Uterus (tissue), 4 donors: ENCODE results near the gene NKAPL. TPM values are rescaled to one million over a fixed set of nuclear protein-coding genes. Genes with fewer than 3 reads are reported as not detected.

Experiments used
- DNase-seq, 2 donors: peaks; one replicate each; pipeline ENCODE4 v3.0.0-alpha.2; 2019 to 2020
- H3K27ac ChIP-seq, 2 donors: fragments of 200-600 bp; sonication (generic); 1 replicate in 1 of 2; 2 replicates in 1 of 2; pipeline ENCODE4 v1.5.1; 2016 to 2018
- H3K27me3 ChIP-seq, 2 donors: fragments of 200-600 bp; sonication (generic); one replicate each; pipeline ENCODE4 v1.5.1; 2018 to 2019; ENCODE audit warnings: control low read depth in 1 of 2
- H3K36me3 ChIP-seq, 2 donors: fragments of 200-600 bp; sonication (generic); one replicate each; pipeline ENCODE4 v1.5.1; 2019; ENCODE audit warnings: control low read depth in 1 of 2
- H3K4me1 ChIP-seq, 2 donors: fragments of 200-600 bp; sonication (generic); one replicate each; pipeline ENCODE4 v1.5.1; 2018 to 2019; ENCODE audit warnings: control low read depth in 1 of 2
- H3K4me3 ChIP-seq, 2 donors: fragments of 200-600 bp; sonication (generic); 1 replicate in 1 of 2; 2 replicates in 1 of 2; pipeline ENCODE4 v1.5.1; 2018 to 2019; ENCODE audit warnings: mild to moderate bottlenecking in 1 of 2
- H3K9me3 ChIP-seq, 2 donors: fragments of 200-600 bp; sonication (generic); one replicate each; pipeline ENCODE4 v1.5.1; 2019; ENCODE audit warnings: control low read depth in 1 of 2
- CTCF ChIP-seq, 4 experiments: fragments of 200-600 bp in 2 of 4; fragments of 450-650 bp in 2 of 4; sonication (generic) in 2 of 4; IDR thresholded peaks; one replicate each; pipeline ENCODE4 v1.5.1; 2016 to 2019; ENCODE audit warnings: antibody characterized with exemption in 4 of 4, mild to moderate bottlenecking in 2 of 4, moderate library complexity in 1 of 4
- POLR2A ChIP-seq, 2 donors: fragments of 450-650 bp; IDR thresholded peaks; one replicate each; pipeline ENCODE4 v1.6.1; 2016; ENCODE audit warnings: antibody characterized with exemption in 2 of 2, mild to moderate bottlenecking in 1 of 2, moderate library complexity in 1 of 2
- intact Hi-C: fragments of 100-400 bp; cut with DNase I; formaldehyde crosslinking; loops from one replicate; pipeline ENCODE4 v1.15.1; 2023; ENCODE audit warnings: low total_unique reads
- total RNA-seq, 4 donors: library from RNA; depleted of rRNA in 3 of 4; stranded (reverse); fragments of >200 nt in 3 of 4; gene quantifications; one replicate each; pipeline versions ENCODE4 v1.1.0 to v1.2.4, GENCODE V29; 2014 to 2023
- donor health status: DM: yes; HTN: yes; CAD: no.

Gene NKAPL
- total RNA-seq, 4 donors from 2014 or later: 0.97 to 1.2 TPM; not detected in 2

DNA sequence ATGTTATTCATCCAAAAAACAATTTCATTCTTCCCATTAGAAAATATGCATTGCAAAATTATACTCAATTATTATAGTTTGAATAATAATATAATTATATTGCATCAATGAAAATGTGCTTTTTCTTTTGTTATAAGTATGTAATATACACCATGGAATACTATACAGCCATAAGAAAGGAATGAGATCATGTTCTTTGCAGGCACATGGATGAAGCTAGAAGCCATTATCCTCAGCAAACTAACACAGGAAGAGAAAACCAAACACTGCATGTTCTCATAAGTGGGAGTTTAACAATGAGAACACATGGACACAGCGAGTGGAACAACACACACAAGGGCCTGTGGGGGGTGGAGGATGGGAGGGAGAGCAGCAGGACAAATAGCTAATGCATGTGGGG lies 2.1 kb upstream of the NKAPL start:
- no peak overlapping the region for H3K27ac ChIP-seq
- H3K4me3 ChIP-seq: no peak overlapping the region
- H3K36me3 ChIP-seq: no peaks in the 10 kb centered on the region
- H3K27me3 ChIP-seq: no peaks in the 10 kb centered on the region
- intact Hi-C loops: no loop called here
- DNase-seq: no peak
- no peak for TF ChIP-seq POLR2A (IDR thresholded peaks at IDR 0.05)
- no peak for TF ChIP-seq CTCF (IDR thresholded peaks at IDR 0.05)
- peaks cover 0 to 3% of the 10 kb centered on the region in 2 donors for H3K9me3 ChIP-seq
- no peaks in the 10 kb centered on the region for H3K4me1 ChIP-seq

- H3K27me3 ChIP-seq: no peaks in the 10 kb centered on the region
- peaks cover 0 to 3% of the 10 kb centered on the region in 2 donors for H3K9me3 ChIP-seq
- no peak overlapping the region for H3K27ac ChIP-seq
- intact Hi-C loops: no loop called here
- no peaks in the 10 kb centered on the region for H3K4me1 ChIP-seq
- H3K4me3 ChIP-seq: no peak overlapping the region
- H3K36me3 ChIP-seq: no peaks in the 10 kb centered on the region
- DNase-seq: no peak
- TF ChIP-seq POLR2A (IDR thresholded peaks at IDR 0.05) (no peak), CTCF (IDR thresholded peaks at IDR 0.05) (no peak)
These were observed 4.8 kb downstream of the NKAPL start for GRCh38 chr6:28263922-28264321.

GRCh38 chr6:28264834-28265401 lies 5.8 kb downstream of the NKAPL start:
- Histone ChIP-seq H3K27ac (no peak overlapping the region), H3K4me3 (no peak overlapping the region), H3K27me3 (no peaks in the 10 kb centered on the region), H3K9me3 (peaks cover 0 to 3% of the 10 kb centered on the region in 2 donors), H3K4me1 (no peaks in the 10 kb centered on the region), H3K36me3 (no peaks in the 10 kb centered on the region)
- intact Hi-C loops: no loop called here
- no peak for TF ChIP-seq POLR2A (IDR thresholded peaks at IDR 0.05)
- no peak for TF ChIP-seq CTCF (IDR thresholded peaks at IDR 0.05)
- DNase-seq: no peak

DNA sequence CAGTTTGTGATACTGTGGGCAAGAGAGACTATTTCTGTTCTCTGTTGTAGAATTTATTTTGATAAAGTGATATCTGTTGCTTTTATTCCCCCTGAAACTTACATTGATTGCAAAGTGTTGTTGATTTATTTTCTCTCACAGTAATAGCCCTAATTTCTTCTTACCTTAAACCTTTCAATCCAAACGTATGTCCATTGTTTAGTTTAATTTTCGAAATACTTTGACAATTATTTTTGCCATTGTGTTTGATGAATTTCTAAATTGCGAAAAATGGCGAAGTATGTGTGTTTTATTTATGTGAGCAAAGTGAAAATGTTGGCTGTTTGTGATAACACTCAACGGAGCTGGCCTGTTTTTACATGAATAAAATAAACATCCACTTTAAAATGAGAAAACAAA lies 7.5 kb downstream of the NKAPL start:
- intact Hi-C loops: no loop called here
- no peak for DNase-seq
- Histone ChIP-seq H3K27me3 (no peaks in the 10 kb centered on the region), H3K4me3 (peak overlapping the region; percentile 86 to 90), H3K4me1 (no peaks in the 10 kb centered on the region), H3K9me3 (no peaks in the 10 kb centered on the region), H3K27ac (peak overlapping the region; percentile 85 to 89), H3K36me3 (no peaks in the 10 kb centered on the region)
- TF ChIP-seq CTCF (IDR thresholded peaks at IDR 0.05): no peak
- no peak for TF ChIP-seq POLR2A (IDR thresholded peaks at IDR 0.05)

GRCh38 chr6:28266962-28267694 lies 8.0 kb downstream of the NKAPL start, which contains the start of gene ZSCAN26:
ZSCAN26 (plus strand) TSS chr6:28267143; CDS start chr6:28271920, 4,777 bp downstream.
- Histone ChIP-seq H3K4me1 (no peaks in the 10 kb centered on the region), H3K36me3 (no peaks in the 10 kb centered on the region), H3K4me3 (peak within 1 kb of the TSS; percentile 86 to 90), H3K27ac (peak within 1 kb of the TSS; percentile 85 to 89), H3K9me3 (no peaks in the 10 kb centered on the region), H3K27me3 (no peaks in the 10 kb centered on the region)
- DNase-seq: peak; percentile 81 to 91
- peak; percentile 19 to 53 for TF ChIP-seq POLR2A (IDR thresholded peaks at IDR 0.05)
- peak in 1 of 4 experiments; percentile 6 for TF ChIP-seq CTCF (IDR thresholded peaks at IDR 0.05)
- intact Hi-C loops: no loop called here
